ENCODE measurements around the gene PFDN1. TPM values are rescaled to one million over a fixed set of nuclear protein-coding genes. Genes with fewer than 3 reads are reported as not detected.

Gene PFDN1
- total RNA-seq, 6 experiments from 2014 or later = 9.8 to 30.8 (median 14.7) TPM

GRCh38 chr5:140293091-140293848, 9.6 kb downstream of the PFDN1 start:
- no peak for DNase-seq
- TF ChIP-seq CTCF (IDR thresholded peaks at IDR 0.05) (no peak), POLR2A (IDR thresholded peaks at IDR 0.05) (no peak)
- Histone ChIP-seq H3K27ac (peak overlapping the region in 2 of 3 donors; percentile 35 to 43), H3K4me3 (no peak overlapping the region), H3K36me3 (no peaks in the 10 kb centered on the region), H3K27me3 (no peaks in the 10 kb centered on the region), H3K4me1 (peaks cover 0 to 12% (median 5%) of the 10 kb centered on the region in 4 donors), H3K9me3 (no peaks in the 10 kb centered on the region)
- WGBS (ENCODE audit: insufficient coverage, low coverage, low lambda C conversion rate, missing lambda C conversion rate) = 32% methylated on average over 4 of the region's 4 CpGs
- peak; percentile 64 to 83 (median 72) for ATAC-seq
- intact Hi-C loops (cut with DNase I) = no loop called here

- Histone ChIP-seq H3K27me3 (no peaks in the 10 kb centered on the region), H3K4me3 (no peak overlapping the region), H3K9me3 (no peaks in the 10 kb centered on the region), H3K4me1 (peaks cover 0 to 12% (median 5%) of the 10 kb centered on the region in 4 donors), H3K36me3 (no peaks in the 10 kb centered on the region), H3K27ac (peak overlapping the region in 1 of 3 donors; percentile 43)
- DNase-seq = no peak
- no peak for ATAC-seq
- WGBS (ENCODE audit: insufficient coverage, low coverage, low lambda C conversion rate, missing lambda C conversion rate) = 87% methylated on average over 1 of the region's 1 CpG
- TF ChIP-seq CTCF (IDR thresholded peaks at IDR 0.05) (no peak), POLR2A (IDR thresholded peaks at IDR 0.05) (no peak)
- intact Hi-C loops (cut with DNase I) = no loop called here
Measured at GRCh38 chr5:140292212-140293036, 10.5 kb downstream of the PFDN1 start.

- Histone ChIP-seq H3K27me3 (no peaks in the 10 kb centered on the region), H3K4me3 (no peak overlapping the region), H3K36me3 (no peaks in the 10 kb centered on the region), H3K4me1 (peaks cover 0 to 2% (median under 1%) of the 10 kb centered on the region in 4 donors), H3K27ac (no peak overlapping the region), H3K9me3 (no peaks in the 10 kb centered on the region)
- 83% methylated on average over 7 of the region's 7 CpGs for WGBS (ENCODE audit: insufficient coverage, low coverage, low lambda C conversion rate, missing lambda C conversion rate)
- ATAC-seq (no peak), DNase-seq (no peak)
- intact Hi-C loops (cut with DNase I) = no loop called here
- TF ChIP-seq CTCF (IDR thresholded peaks at IDR 0.05) (no peak), POLR2A (IDR thresholded peaks at IDR 0.05) (no peak)
Measured at GRCh38 chr5:140287801-140288521, 14.9 kb downstream of the PFDN1 start.

- Histone ChIP-seq H3K36me3 (no peaks in the 10 kb centered on the region), H3K9me3 (no peaks in the 10 kb centered on the region), H3K4me3 (no peak overlapping the region), H3K4me1 (no peaks in the 10 kb centered on the region), H3K27ac (no peak overlapping the region), H3K27me3 (no peaks in the 10 kb centered on the region)
- TF ChIP-seq CTCF (IDR thresholded peaks at IDR 0.05) (no peak), POLR2A (IDR thresholded peaks at IDR 0.05) (no peak)
- no peak for DNase-seq
- intact Hi-C loops (cut with DNase I) = no loop called here
- WGBS (ENCODE audit: insufficient coverage, low coverage, low lambda C conversion rate, missing lambda C conversion rate) = 61% methylated on average over 3 of the region's 5 CpGs
- ATAC-seq = no peak
Measured at GRCh38 chr5:140286424-140286823, 16.5 kb downstream of the PFDN1 start.
